HepG2 (cell line): Measurements from ENCODE around the gene NAB2. TPM values are rescaled to one million over a fixed set of nuclear protein-coding genes. Genes with fewer than 3 reads are reported as not detected.

Source experiments
- ARID2 ChIP-seq: sonication (generic); formaldehyde crosslinking; IDR thresholded peaks from 2 replicates; pipeline ENCODE4 v1.8.1; 2022; ENCODE audit warnings: mild to moderate bottlenecking, missing genetic modification reagents, borderline replicate concordance
- EED ChIP-seq: sonication (generic); formaldehyde crosslinking; IDR thresholded peaks from 2 replicates; pipeline ENCODE4 v1.5.0; 2020; ENCODE audit warnings: mild to moderate bottlenecking, missing genetic modification reagents
- FOXK1 ChIP-seq: sonication (generic); formaldehyde crosslinking; IDR thresholded peaks from 2 replicates; pipeline ENCODE4 v1.4.0; 2020; ENCODE audit warnings: low read depth, missing genetic modification reagents, borderline replicate concordance
- HIVEP1 ChIP-seq: sonication (generic); formaldehyde crosslinking; IDR thresholded peaks from 2 replicates; pipeline ENCODE4 v1.4.0; 2020; ENCODE audit warnings: mild to moderate bottlenecking, missing genetic modification reagents
- HMG20B ChIP-seq: conservative IDR thresholded peaks from 2 replicates; pipeline ENCODE4 v1.6.1; 2016; ENCODE audit warnings: missing genetic modification reagents, missing compliant biosample characterization
- HMGXB4 ChIP-seq, 2 experiments: sonication (generic) in 1 of 2; formaldehyde crosslinking in 1 of 2; IDR thresholded peaks; 2 replicates each; pipeline versions ENCODE4 v1.4.0 to v1.6.1; 2018 to 2020; ENCODE audit warnings: missing genetic modification reagents in 2 of 2, borderline replicate concordance in 1 of 2, low read depth in 1 of 2, mild to moderate bottlenecking in 1 of 2, missing biosample characterization in 1 of 2
- NBN ChIP-seq: fragments of 450-650 bp; conservative IDR thresholded peaks from 2 replicates; pipeline ENCODE4 v1.6.1; 2017
- NCOA5 ChIP-seq: sonication (generic); formaldehyde crosslinking; IDR thresholded peaks from 2 replicates; pipeline ENCODE4 v1.4.0; 2020; ENCODE audit warnings: missing genetic modification reagents
- SCMH1 ChIP-seq: sonication (generic); formaldehyde crosslinking; IDR thresholded peaks from 2 replicates; pipeline ENCODE4 v1.9.0; 2021; ENCODE audit warnings: missing genetic modification reagents, mild to moderate bottlenecking, borderline replicate concordance
- SNRNP70 ChIP-seq: fragments of 200-400 bp; formaldehyde crosslinking; IDR thresholded peaks from 2 replicates; pipeline ENCODE4 v1.6.1; 2017; ENCODE audit warnings: mild to moderate bottlenecking, low read depth, low read length, moderate library complexity
- TAF15 ChIP-seq: fragments of 200-400 bp; formaldehyde crosslinking; IDR thresholded peaks from one replicate; pipeline ENCODE4 v1.6.1; 2018; ENCODE audit warnings: mild to moderate bottlenecking, low read depth, low read length; ENCODE audit not compliant: poor library complexity, severe bottlenecking
- ZBTB25 ChIP-seq: IDR thresholded peaks from 2 replicates; pipeline ENCODE4 v1.6.1; 2018; ENCODE audit warnings: missing genetic modification reagents
- ZFX ChIP-seq: sonication (generic); formaldehyde crosslinking; IDR thresholded peaks from 2 replicates; pipeline ENCODE4 v1.4.0; 2020; ENCODE audit warnings: mild to moderate bottlenecking, low read depth, missing genetic modification reagents, moderate library complexity
- ZNF281 ChIP-seq: sonication (generic); formaldehyde crosslinking; IDR thresholded peaks from 2 replicates; pipeline ENCODE4 v1.4.0; 2020; ENCODE audit warnings: missing genetic modification reagents, borderline replicate concordance
- polyA plus RNA-seq, 8 experiments: library from polyadenylated mRNA; depleted of rRNA in 3 of 8; stranded (reverse) in 7 of 8; unstranded in 1 of 8; fragments of >200 nt; fragmentation: Illumina TruSeq in 4 of 8; extraction: Trizol in 4 of 8; gene quantifications; 2 replicates each; pipeline versions ENCODE4 v1.2.1 to v1.2.3, GENCODE V29; 2011 to 2016; ENCODE audit warnings: low read depth in 4 of 8, missing spikeins in 1 of 8, mixed read lengths in 1 of 8; ENCODE audit not compliant: insufficient read depth in 1 of 8
- total RNA-seq, 5 experiments: library from RNA; depleted of rRNA; stranded (reverse); fragments of >200 nt; fragmentation: Illumina TruSeq; extraction: Trizol; gene quantifications; 2 replicates each; pipeline ENCODE4 v1.2.3, GENCODE V29; 2016; ENCODE audit warnings: low read depth in 1 of 5
- TF ChIP-seq, protein P1 (sequence below): sonication (generic); formaldehyde crosslinking; IDR thresholded peaks from 2 replicates; pipeline ENCODE4 v1.4.0; 2020; ENCODE audit warnings: mild to moderate bottlenecking, missing genetic modification reagents
- TF ChIP-seq, protein P2 (sequence below): sonication (generic); formaldehyde crosslinking; IDR thresholded peaks from 2 replicates; pipeline ENCODE4 v1.4.0; 2020; ENCODE audit warnings: missing genetic modification reagents
- TF ChIP-seq, protein P3 (sequence below): sonication (generic); formaldehyde crosslinking; IDR thresholded peaks from 2 replicates; pipeline ENCODE4 v1.4.0; 2020; ENCODE audit warnings: mild to moderate bottlenecking, missing genetic modification reagents
- TF ChIP-seq, protein P4 (sequence below): IDR thresholded peaks from 2 replicates; pipeline ENCODE4 v1.6.1; 2016; ENCODE audit warnings: missing genetic modification reagents, missing compliant biosample characterization

NAB2 gene
- total and polyA plus RNA-seq, 2 of the 13 experiments (the other 11 are each of a cell fraction or from before 2014, with no cell fraction given): 11.7 to 12.9 TPM

GRCh38 chr12:57086493-57087009 lies 2.4 kb upstream of the NAB2 start (continued):
- TF ChIP-seq ZBTB25: no peak
- TF ChIP-seq, protein P1, sequence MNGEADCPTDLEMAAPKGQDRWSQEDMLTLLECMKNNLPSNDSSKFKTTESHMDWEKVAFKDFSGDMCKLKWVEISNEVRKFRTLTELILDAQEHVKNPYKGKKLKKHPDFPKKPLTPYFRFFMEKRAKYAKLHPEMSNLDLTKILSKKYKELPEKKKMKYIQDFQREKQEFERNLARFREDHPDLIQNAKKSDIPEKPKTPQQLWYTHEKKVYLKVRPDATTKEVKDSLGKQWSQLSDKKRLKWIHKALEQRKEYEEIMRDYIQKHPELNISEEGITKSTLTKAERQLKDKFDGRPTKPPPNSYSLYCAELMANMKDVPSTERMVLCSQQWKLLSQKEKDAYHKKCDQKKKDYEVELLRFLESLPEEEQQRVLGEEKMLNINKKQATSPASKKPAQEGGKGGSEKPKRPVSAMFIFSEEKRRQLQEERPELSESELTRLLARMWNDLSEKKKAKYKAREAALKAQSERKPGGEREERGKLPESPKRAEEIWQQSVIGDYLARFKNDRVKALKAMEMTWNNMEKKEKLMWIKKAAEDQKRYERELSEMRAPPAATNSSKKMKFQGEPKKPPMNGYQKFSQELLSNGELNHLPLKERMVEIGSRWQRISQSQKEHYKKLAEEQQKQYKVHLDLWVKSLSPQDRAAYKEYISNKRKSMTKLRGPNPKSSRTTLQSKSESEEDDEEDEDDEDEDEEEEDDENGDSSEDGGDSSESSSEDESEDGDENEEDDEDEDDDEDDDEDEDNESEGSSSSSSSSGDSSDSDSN (CRISPR knock-in tag): no peak
- TF ChIP-seq EED (CRISPR knock-in tag): no peak
- TF ChIP-seq, protein P2, sequence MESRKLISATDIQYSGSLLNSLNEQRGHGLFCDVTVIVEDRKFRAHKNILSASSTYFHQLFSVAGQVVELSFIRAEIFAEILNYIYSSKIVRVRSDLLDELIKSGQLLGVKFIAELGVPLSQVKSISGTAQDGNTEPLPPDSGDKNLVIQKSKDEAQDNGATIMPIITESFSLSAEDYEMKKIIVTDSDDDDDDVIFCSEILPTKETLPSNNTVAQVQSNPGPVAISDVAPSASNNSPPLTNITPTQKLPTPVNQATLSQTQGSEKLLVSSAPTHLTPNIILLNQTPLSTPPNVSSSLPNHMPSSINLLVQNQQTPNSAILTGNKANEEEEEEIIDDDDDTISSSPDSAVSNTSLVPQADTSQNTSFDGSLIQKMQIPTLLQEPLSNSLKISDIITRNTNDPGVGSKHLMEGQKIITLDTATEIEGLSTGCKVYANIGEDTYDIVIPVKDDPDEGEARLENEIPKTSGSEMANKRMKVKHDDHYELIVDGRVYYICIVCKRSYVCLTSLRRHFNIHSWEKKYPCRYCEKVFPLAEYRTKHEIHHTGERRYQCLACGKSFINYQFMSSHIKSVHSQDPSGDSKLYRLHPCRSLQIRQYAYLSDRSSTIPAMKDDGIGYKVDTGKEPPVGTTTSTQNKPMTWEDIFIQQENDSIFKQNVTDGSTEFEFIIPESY (CRISPR knock-in tag): no peak
- TF ChIP-seq ZFX (CRISPR knock-in tag): peak; percentile 43; the same call in 1 of the 2 replicates
- no peak for TF ChIP-seq NBN
- no peak for TF ChIP-seq SCMH1
- TF ChIP-seq, protein P3, sequence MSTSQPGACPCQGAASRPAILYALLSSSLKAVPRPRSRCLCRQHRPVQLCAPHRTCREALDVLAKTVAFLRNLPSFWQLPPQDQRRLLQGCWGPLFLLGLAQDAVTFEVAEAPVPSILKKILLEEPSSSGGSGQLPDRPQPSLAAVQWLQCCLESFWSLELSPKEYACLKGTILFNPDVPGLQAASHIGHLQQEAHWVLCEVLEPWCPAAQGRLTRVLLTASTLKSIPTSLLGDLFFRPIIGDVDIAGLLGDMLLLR (CRISPR knock-in tag): no peak
- TF ChIP-seq SNRNP70: no peak
- TF ChIP-seq FOXK1: no peak
- peak in 1 of 2 experiments; percentile 48; a peak in 1 of 4 replicates for TF ChIP-seq HMGXB4 (CRISPR knock-in tag; IDR thresholded peaks at IDR 0.05; ENCODE audit: borderline replicate concordance in 1 of 2, low read depth in 1 of 2)
- TF ChIP-seq ARID2: no peak
- no peak for TF ChIP-seq HMG20B (CRISPR knock-in tag)
- no peak for TF ChIP-seq TAF15
- TF ChIP-seq ZNF281 (CRISPR knock-in tag): no peak
- TF ChIP-seq, protein P4, sequence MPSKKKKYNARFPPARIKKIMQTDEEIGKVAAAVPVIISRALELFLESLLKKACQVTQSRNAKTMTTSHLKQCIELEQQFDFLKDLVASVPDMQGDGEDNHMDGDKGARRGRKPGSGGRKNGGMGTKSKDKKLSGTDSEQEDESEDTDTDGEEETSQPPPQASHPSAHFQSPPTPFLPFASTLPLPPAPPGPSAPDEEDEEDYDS (CRISPR knock-in tag): no peak
- TF ChIP-seq NCOA5 (CRISPR knock-in tag): no peak
- TF ChIP-seq HIVEP1 (CRISPR knock-in tag): no peak
